ENCODE data around the gene E2F4. TPM values are rescaled to one million over a fixed set of nuclear protein-coding genes. Genes with fewer than 3 reads are reported as not detected.

Gene E2F4
- total and polyA plus RNA-seq, 2 of the 13 experiments (the other 11 are each of a cell fraction or from before 2014, with no cell fraction given): 84.8 to 91.2 TPM

DNA sequence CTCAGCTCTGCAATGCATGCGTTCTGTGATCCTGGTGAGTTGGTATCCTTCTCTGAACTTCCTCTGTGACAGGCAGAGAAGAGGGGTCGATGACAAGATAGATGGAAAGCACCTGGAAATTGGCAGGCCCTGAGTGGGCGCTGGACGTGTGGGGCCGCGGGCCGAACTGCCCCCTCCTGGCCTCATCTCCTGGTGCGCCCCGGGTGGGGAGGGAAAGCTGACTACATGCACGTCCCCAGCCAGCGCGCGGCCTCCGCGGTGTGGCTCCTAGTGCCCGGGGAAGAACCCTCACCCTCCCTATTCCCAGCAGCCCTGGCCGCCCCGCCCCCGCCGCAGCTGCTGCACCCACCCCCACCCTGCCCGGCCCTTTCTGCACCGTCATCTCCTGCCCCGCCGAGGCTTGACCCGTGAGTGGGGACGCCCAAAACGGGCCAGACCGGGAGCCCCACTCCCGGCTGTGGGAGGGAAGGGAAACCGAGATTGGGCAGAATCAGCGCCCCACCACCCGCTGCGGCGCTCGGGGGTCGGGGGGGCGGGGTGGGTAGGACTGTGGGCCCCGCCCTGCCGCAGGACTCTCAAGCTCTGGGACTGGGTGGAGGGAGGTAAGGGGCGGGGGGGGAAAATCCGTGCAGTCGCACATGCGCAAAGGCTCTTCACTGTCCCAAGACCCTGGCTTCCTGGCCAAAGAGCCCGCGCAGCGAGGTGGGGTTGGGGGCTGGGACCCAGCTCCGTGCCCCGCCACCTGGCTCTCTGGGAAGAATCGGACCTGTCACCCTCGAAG lies 21.6 kb upstream of the E2F4 start, which contains the start of gene NOL3:
TSS of gene NOL3 (plus strand) at position 371 of the 781 bp plus-strand sequence.
- peak within 1 kb of the TSS; percentile 30 for H2AFZ ChIP-seq (ENCODE audit: low read length)
- peak within 1 kb of the TSS; percentile 71 for H3K27ac ChIP-seq (ENCODE audit: extremely low read length, insufficient read depth, low read length)
- BruUV-seq (replicated peaks): no TSS peak
- H3K9ac ChIP-seq (ENCODE audit: insufficient read depth, low read depth, low read length): peak within 1 kb of the TSS; percentile 75
- peak; percentile 87 for DNase-seq (ENCODE audit: low spot score)
- H3K4me1 ChIP-seq (ENCODE audit: insufficient read depth, low read length): peaks cover 63% of the 10 kb centered on the region
- H3K79me2 ChIP-seq (ENCODE audit: insufficient read depth, low read length): no peaks in the 10 kb centered on the region
- H3K4me3 ChIP-seq (replicated peaks in 1 of 3; ENCODE audit: insufficient read depth in 1 of 3, low read depth in 2 of 3, low read length in 3 of 3): peak within 1 kb of the TSS; percentile 65 to 78 (median 67)
- no peaks in the 10 kb centered on the region for H3K9me3 ChIP-seq (ENCODE audit: low read length)
- peak; percentile 58 for ATAC-seq
- POLR2A ChIA-PET: interaction anchor here (0.6 to 3.4 kb wide), 25 partner anchors 11 to 340 kb away, joined by 3 to 54 read pairs (median 4); partner anchors contain the start of genes B3GNT9, CBFB, E2F4 and EXOC3L1
- no peaks in the 10 kb centered on the region; a peak in 1 of 5 replicates for H3K36me3 ChIP-seq (replicated peaks in 1 of 2; ENCODE audit: control insufficient read depth in 1 of 2, insufficient read depth in 2 of 2, low read length in 2 of 2)
- intact Hi-C loops (cut with micrococcal nuclease; ENCODE audit: unreplicated experiment) (loop anchor here (1.0 kb wide), 2 partner anchors 13 to 193 kb away; partner anchors contain the start of gene MATCAP1), in situ Hi-C loops (cut with HindIII; ENCODE audit: extremely low pct_ligation_motif_present, low pct_unique_long_range_greater_than_20kb) (no loop called here)
- no peak for FAIRE-seq
- WGBS (ENCODE audit: low lambda C conversion rate): 1% methylated on average over 23 of the region's 50 CpGs
- peaks cover 4 to 34% of the 10 kb centered on the region in 2 experiments for H3K27me3 ChIP-seq (ENCODE audit: control insufficient read depth in 1 of 2, insufficient read depth in 2 of 2, low read length in 2 of 2)
- CTCF ChIA-PET (ENCODE audit: low intra/inter-chr PET ratio, low total read pairs): interaction anchor here (0.7 to 1.5 kb wide), 3 partner anchors 11 to 13 kb away, joined by 3 to 4 read pairs (median 3); partner anchors contain the start of genes FBXL8, MATCAP1 and TRADD
- H3K4me2 ChIP-seq (ENCODE audit: low read depth, low read length): peak within 1 kb of the TSS; percentile 99
- H4K20me1 ChIP-seq (ENCODE audit: insufficient read depth, low read length): no peaks in the 10 kb centered on the region
- TF ChIP-seq ZNF343 (CRISPR knock-in tag; IDR thresholded peaks at IDR 0.05) (no peak), MAZ (IDR thresholded peaks at IDR 0.05; ENCODE audit: borderline replicate concordance, low read depth, low read length) (peak; percentile 40; the same call in 1 of the 2 replicates), MAZ (CRISPR knock-in tag; IDR thresholded peaks at IDR 0.05; ENCODE audit: low read depth) (peak; percentile 73), NFYC (CRISPR knock-in tag; IDR thresholded peaks at IDR 0.05) (peak; percentile 27), TCF7L2 (IDR thresholded peaks at IDR 0.05; ENCODE audit: low read depth, low read length) (no peak), E2F1 (CRISPR knock-in tag; IDR thresholded peaks at IDR 0.05) (peak; percentile 15; the same call in 1 of the 2 replicates), SMC3 (IDR thresholded peaks at IDR 0.05; ENCODE audit: low read length) (no peak), SP5 (CRISPR knock-in tag; IDR thresholded peaks at IDR 0.05; ENCODE audit: borderline replicate concordance, low read depth) (peak; percentile 57), DRAP1 (CRISPR knock-in tag; IDR thresholded peaks at IDR 0.05) (peak; percentile 11; the same call in 1 of the 2 replicates), ZNF160 (CRISPR knock-in tag; IDR thresholded peaks at IDR 0.05) (0 out of 2 replicates have a peak, but pooled peaks have one; percentile 23), KDM2A (CRISPR knock-in tag; IDR thresholded peaks at IDR 0.05; ENCODE audit: borderline replicate concordance, low read depth) (peak; percentile 41; the same call in 1 of the 2 replicates), IKZF4 (CRISPR knock-in tag; IDR thresholded peaks at IDR 0.05; ENCODE audit: borderline replicate concordance, low read depth, not compliant biosample characterization) (peak; percentile 77), NR2F6 (IDR thresholded peaks at IDR 0.05) (no peak; the same call in 1 of the 2 replicates), NR2F6 (CRISPR knock-in tag; IDR thresholded peaks at IDR 0.05) (peak; percentile 9; the same call in 1 of the 2 replicates), GABPB1 (CRISPR knock-in tag; IDR thresholded peaks at IDR 0.05) (peak; percentile 46), ZNF33B (CRISPR knock-in tag; IDR thresholded peaks at IDR 0.05) (0 out of 2 replicates have a peak, but pooled peaks have one; percentile 39), RBAK (CRISPR knock-in tag; IDR thresholded peaks at IDR 0.05) (peak; percentile 67; the same call in 1 of the 2 replicates), TBX3 (IDR thresholded peaks at IDR 0.05; ENCODE audit: borderline replicate concordance) (no peak)
- TF ChIP-seq, protein P1, sequence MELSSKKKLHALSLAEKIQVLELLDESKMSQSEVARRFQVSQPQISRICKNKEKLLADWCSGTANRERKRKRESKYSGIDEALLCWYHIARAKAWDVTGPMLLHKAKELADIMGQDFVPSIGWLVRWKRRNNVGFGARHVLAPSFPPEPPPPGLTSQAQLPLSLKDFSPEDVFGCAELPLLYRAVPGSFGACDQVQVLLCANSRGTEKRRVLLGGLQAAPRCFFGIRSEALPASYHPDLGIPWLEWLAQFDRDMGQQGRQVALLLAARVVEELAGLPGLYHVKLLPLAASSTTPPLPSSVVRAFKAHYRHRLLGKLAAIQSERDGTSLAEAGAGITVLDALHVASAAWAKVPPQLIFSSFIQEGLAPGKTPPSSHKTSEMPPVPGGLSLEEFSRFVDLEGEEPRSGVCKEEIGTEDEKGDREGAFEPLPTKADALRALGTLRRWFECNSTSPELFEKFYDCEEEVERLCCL (CRISPR knock-in tag; IDR thresholded peaks at IDR 0.05; ENCODE audit: borderline replicate concordance): peak; percentile 63; the same call in 1 of the 2 replicates
- TF ChIP-seq, protein P2, sequence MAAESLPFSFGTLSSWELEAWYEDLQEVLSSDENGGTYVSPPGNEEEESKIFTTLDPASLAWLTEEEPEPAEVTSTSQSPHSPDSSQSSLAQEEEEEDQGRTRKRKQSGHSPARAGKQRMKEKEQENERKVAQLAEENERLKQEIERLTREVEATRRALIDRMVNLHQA (CRISPR knock-in tag; IDR thresholded peaks at IDR 0.05): no peak
- TF ChIP-seq, protein P3, sequence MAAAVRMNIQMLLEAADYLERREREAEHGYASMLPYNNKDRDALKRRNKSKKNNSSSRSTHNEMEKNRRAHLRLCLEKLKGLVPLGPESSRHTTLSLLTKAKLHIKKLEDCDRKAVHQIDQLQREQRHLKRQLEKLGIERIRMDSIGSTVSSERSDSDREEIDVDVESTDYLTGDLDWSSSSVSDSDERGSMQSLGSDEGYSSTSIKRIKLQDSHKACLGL (CRISPR knock-in tag; IDR thresholded peaks at IDR 0.05): no peak
